ENCODE results near the gene KRTAP5-8.

DNA sequence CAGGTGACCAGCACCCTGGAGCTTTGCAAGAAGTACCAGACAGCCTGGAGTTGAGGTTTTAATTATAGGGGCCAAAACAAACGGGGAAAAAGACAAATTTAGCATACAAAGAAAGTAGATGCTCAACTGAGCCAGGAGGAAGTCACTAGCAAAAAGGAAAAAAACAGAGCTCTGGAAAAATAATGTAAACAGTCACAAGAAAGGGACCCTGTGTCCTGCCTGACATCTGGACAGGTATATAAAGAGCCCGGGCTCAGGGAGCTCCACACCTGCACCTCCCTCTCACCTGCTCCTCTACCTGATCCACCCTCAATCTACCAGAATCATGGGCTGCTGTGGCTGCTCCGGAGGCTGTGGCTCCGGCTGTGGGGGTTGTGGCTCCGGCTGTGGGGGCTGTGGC is 27.4 kb downstream of the KRTAP5-8 start, which contains the start of gene KRTAP5-10:
- TF ChIP-seq, protein P1, sequence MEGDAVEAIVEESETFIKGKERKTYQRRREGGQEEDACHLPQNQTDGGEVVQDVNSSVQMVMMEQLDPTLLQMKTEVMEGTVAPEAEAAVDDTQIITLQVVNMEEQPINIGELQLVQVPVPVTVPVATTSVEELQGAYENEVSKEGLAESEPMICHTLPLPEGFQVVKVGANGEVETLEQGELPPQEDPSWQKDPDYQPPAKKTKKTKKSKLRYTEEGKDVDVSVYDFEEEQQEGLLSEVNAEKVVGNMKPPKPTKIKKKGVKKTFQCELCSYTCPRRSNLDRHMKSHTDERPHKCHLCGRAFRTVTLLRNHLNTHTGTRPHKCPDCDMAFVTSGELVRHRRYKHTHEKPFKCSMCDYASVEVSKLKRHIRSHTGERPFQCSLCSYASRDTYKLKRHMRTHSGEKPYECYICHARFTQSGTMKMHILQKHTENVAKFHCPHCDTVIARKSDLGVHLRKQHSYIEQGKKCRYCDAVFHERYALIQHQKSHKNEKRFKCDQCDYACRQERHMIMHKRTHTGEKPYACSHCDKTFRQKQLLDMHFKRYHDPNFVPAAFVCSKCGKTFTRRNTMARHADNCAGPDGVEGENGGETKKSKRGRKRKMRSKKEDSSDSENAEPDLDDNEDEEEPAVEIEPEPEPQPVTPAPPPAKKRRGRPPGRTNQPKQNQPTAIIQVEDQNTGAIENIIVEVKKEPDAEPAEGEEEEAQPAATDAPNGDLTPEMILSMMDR (IDR thresholded peaks at IDR 0.05) = no peak
- no peak for TF ChIP-seq POLR2A (IDR thresholded peaks at IDR 0.05)
- TF ChIP-seq EP300 (IDR thresholded peaks at IDR 0.05) = no peak
- TF ChIP-seq POLR2AphosphoS5 (IDR thresholded peaks at IDR 0.05) = no peak
